Cardiac fibroblast (primary cell): ENCODE measurements around the gene CYB561D2.

Source experiments
- DNase-seq, 2 donors: peaks; one replicate each; pipeline versions ENCODE4 v3.0.0 to v3.0.0-alpha.2; 2010; ENCODE audit warnings: low read depth in 2 of 2
- H3K4me3 ChIP-seq, 2 donors: replicated peaks in 1 of 2; 1 replicate in 1 of 2; 2 replicates in 1 of 2; pipeline ENCODE4 v1.5.1; 2011; ENCODE audit warnings: low read depth in 2 of 2, low read length in 2 of 2, mild to moderate bottlenecking in 2 of 2, moderate library complexity in 1 of 2
- TF ChIP-seq, protein P1 (sequence below): IDR thresholded peaks from one replicate; pipeline ENCODE4 v1.5.1; 2011; ENCODE audit warnings: low read depth, mild to moderate bottlenecking, low read length, inconsistent platforms

CYB561D2 gene

DNA sequence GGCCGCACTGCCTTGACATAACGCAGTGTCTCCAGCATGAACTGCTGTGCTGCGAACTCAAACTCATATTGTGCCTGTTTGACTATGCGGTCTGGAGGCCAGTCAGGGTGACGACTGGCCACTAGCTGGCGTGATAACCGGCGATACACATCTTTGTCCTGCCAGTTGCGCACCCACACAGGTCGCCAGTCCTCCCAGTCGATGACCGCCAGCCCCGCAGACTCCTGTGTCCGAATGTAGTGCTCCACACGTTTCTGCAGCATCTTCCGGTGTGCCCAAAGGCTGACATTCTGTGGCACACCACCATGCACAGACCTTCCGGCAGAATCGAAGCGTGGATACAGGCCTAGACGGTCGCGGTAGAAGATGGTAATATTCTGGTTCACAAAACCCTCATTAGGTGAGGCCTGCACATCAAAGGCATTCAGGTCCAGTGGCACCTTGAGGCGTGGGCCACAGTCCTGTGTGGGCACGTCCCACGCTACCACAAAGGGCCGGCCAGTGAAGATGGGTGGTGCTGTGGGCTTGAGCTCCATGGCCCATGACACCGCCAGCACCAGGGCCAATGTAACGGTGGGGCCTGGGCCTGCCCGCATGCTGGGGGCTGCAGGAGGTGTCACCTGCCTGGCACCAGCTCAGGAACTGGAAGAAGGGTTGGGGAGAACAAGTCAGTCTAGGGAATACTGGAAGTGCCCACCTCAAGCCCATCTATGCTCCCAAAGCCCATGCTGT, 30.6 kb upstream of the CYB561D2 start:
- TF ChIP-seq, protein P1, sequence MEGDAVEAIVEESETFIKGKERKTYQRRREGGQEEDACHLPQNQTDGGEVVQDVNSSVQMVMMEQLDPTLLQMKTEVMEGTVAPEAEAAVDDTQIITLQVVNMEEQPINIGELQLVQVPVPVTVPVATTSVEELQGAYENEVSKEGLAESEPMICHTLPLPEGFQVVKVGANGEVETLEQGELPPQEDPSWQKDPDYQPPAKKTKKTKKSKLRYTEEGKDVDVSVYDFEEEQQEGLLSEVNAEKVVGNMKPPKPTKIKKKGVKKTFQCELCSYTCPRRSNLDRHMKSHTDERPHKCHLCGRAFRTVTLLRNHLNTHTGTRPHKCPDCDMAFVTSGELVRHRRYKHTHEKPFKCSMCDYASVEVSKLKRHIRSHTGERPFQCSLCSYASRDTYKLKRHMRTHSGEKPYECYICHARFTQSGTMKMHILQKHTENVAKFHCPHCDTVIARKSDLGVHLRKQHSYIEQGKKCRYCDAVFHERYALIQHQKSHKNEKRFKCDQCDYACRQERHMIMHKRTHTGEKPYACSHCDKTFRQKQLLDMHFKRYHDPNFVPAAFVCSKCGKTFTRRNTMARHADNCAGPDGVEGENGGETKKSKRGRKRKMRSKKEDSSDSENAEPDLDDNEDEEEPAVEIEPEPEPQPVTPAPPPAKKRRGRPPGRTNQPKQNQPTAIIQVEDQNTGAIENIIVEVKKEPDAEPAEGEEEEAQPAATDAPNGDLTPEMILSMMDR = no peak
- H3K4me3 ChIP-seq = peak overlapping the region; percentile 72 to 74
- no peak for DNase-seq

DNA sequence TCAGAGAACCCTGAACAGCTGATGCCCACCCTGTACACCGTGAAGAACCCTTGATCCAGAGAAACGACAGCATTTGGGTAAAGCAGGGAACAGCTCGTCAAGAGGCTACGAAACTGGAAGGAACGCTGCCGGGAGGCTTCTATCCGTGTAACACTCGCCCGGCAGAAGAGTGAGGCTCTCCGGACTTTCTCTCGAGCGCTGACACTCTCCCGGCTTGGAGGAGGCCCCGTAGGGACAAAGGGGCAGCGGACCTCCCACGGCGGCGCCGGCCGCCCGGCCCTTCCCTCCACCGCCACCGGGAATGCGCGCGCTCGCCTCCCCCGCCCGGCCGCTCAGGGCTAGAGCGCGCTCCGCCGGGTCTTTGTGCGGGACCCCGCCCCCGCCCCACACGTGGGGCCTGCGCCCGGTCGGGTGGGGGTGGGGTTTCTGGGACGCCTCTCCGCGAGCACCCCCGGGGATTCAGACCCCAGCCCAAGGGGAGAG, 29.8 kb upstream of the CYB561D2 start:
- TF ChIP-seq, protein P1 = no peak
- H3K4me3 ChIP-seq = peak overlapping the region; percentile 72 to 74
- peak; percentile 60 to 76 for DNase-seq

DNA sequence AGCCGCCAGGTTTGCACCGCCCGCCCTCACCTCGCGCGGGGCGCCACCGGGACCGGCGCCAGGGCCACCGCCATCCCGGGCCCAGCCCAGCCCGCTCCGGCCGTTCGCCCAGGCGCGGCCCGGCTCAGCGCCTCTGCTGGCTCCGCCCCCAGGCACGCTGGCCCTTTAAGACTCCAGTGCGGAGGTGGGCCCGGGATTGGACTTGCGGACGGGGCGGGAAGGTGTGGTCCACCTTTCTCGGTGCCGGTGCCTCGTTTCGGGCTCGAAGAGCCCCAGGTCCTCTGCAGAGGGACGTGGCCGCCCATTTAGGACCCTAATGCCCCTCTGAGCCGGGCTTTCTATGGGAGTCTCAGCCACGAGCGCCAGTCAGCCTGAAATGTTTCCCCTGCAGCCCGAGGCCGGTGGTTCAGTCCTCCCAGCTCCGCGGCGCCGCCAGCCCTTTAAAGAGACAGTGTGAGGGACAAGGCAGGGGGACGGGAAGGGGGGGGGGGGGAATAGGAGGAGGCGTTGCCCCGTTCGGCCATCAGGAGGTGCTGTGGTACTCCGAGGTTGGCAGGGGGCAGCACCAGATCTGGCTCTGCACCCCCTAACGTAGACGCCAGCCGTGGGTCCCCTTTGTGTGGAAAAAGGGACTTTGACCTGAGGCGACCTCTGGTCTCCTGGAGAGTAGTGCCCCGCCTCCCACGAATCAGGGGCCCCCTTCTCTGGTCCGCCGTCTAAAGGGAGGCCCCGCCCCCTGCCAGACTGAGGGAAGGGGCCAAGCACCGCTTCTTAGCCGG, 29.1 kb upstream of the CYB561D2 start:
- H3K4me3 ChIP-seq = peak overlapping the region; percentile 72 to 74
- TF ChIP-seq, protein P1 = peak; percentile 47
- peak; percentile 88 to 92 for DNase-seq

DNA sequence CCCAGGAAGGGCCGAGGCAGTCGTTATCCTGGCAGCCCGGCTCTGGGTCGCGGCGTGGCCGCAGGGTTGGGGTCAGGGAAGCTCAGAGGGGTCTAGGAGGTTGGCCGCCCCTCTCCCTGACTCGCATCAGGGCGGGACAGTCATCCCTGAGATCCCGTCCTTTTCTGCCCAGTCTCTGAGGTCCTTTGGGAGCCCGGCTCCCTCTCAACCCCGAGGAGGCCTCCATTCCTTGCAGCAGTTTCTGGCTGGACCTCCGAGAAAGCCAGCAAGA, 28.6 kb upstream of the CYB561D2 start:
- TF ChIP-seq, protein P1 = no peak
- DNase-seq = no peak
- H3K4me3 ChIP-seq = peak overlapping the region; percentile 72 to 74

DNA sequence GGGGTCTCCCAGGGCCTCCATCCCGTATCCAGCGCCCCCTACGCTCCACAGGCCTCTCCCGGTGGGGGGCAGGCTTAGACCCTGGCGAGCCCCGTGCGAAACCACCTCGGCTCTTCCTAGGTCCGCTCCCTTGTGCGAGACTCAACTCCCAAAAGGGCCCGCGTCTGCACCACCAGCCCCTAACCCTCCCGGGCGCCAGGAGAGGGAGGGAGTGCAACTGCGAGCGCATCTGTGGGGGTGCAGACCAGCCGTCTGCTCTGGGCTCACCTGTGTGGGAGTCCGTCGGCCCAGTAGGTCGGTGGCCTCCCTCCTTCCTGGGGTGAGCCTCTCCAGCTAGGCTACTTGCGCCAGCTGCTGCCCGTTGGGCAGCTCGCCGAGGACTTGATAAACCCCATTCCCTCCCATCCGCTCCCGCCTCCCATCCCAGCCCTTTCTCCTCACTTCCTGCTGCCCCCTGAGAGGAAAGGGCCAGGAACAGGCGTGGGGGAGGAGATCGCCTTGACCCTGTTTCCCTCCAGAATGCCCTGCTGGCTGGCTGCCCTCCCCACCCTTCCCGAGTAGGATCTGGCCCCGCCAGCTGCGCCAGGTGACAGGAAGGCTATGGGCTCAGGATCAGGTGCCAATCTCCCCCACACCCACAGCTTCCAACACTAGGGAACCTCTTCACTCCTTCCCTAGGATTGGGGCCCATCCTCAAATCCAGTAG, 28.1 kb upstream of the CYB561D2 start, which contains the start of gene HYAL2:
TSS of gene HYAL2 (minus strand) at position 360 of the 706 bp plus-strand sequence. CDS start 2,256 bp downstream, outside the sequence.
- peak; percentile 29 to 76 for DNase-seq
- TF ChIP-seq, protein P1 = no peak

DNA sequence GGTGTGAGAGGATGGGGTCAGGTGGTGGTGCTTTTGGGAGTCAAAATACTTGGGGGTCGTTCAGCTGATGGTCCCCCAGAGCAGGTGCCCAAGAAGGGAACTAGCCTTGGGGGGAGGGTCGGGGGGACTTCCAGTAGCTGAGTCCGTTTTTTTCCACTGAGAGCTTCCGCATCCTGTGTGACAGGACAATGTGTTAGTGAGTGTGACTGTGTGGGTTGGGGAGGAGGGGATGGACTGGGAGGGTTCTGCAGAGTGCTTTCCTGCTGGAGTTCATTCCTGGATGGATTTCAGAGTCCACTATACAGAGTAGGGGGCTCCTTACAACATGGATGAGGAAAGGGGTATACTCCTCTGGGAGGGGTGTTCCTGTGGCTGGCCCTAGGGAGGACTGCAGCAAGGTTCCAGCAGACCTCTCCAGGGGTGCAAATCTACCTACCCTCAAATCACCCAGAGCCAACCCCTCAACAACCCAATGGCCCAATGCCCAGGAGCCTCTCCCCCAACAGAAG, 27.5 kb upstream of the CYB561D2 start:
- H3K4me3 ChIP-seq = no peak overlapping the region
- TF ChIP-seq, protein P1 = no peak
- peak; percentile 45 to 47 for DNase-seq

More for the DNA sequence above, 28.1 kb upstream of the CYB561D2 start, which contains the start of gene HYAL2:
- H3K4me3 ChIP-seq = peak within 1 kb of the TSS; percentile 72 to 74
